SK-N-MC (cell line): ENCODE measurements around the gene PRSS33.

ENCODE experiments used
- DNase-seq: peaks from one replicate; pipeline ENCODE4 v3.0.0-alpha.2; 2011; ENCODE audit warnings: low read depth, low spot score
- H3K27ac ChIP-seq: fragments of 200-600 bp; sonication (generic); 2 replicates; pipeline ENCODE4 v1.5.1; 2016; ENCODE audit warnings: mixed run types
- H3K36me3 ChIP-seq: fragments of 200-600 bp; sonication (generic); 2 replicates; pipeline ENCODE4 v1.6.1; 2017; ENCODE audit warnings: antibody characterized with exemption, low read length, mixed read lengths; ENCODE audit not compliant: insufficient read depth
- H3K4me3 ChIP-seq: fragments of 200-600 bp; sonication (generic); 2 replicates; pipeline ENCODE4 v1.5.1; 2016
- H3K9ac ChIP-seq: fragments of 200-600 bp; sonication (generic); 2 replicates; pipeline ENCODE4 v1.8.0; 2017; ENCODE audit warnings: mixed run types, mixed read lengths; ENCODE audit not compliant: insufficient read length
- H3K9me3 ChIP-seq: fragments of 200-600 bp; sonication (generic); 2 replicates; pipeline ENCODE4 v1.6.1; 2017; ENCODE audit warnings: low read depth, mild to moderate bottlenecking, antibody characterized with exemption, low read length, moderate library complexity, mixed read lengths
- EZH2 ChIP-seq: fragments of 200-600 bp; sonication (generic); IDR thresholded peaks from one replicate; pipeline ENCODE4 v1.6.1; 2017; ENCODE audit warnings: antibody characterized with exemption
- FOXP2 ChIP-seq: optimal IDR thresholded peaks from 2 replicates; pipeline ENCODE3; 2011; ENCODE audit warnings: mild to moderate bottlenecking, moderate library complexity; ENCODE audit not compliant: insufficient read depth; ENCODE audit errors: extremely low read length, control extremely low read depth
- POLR2AphosphoS5 ChIP-seq: IDR thresholded peaks from 2 replicates; pipeline ENCODE4 v1.6.1; 2012; ENCODE audit warnings: mild to moderate bottlenecking, low read depth, low read length, borderline replicate concordance

Gene PRSS33

GRCh38 chr16:2787406-2787805 is at the start of gene PRSS33:
Gene PRSS33 (minus strand): TSS chr16:2787560. CDS start chr16:2786547, 1,013 bp downstream.
- H3K27ac ChIP-seq = no peak within 1 kb of the TSS
- no peaks in the 10 kb centered on the region for H3K9me3 ChIP-seq
- H3K9ac ChIP-seq = no peak within 1 kb of the TSS
- no peak for DNase-seq
- H3K4me3 ChIP-seq = no peak within 1 kb of the TSS
- no peaks in the 10 kb centered on the region for H3K36me3 ChIP-seq
- no peak for TF ChIP-seq POLR2AphosphoS5
- TF ChIP-seq FOXP2 = no peak
- no peak for TF ChIP-seq EZH2

DNA sequence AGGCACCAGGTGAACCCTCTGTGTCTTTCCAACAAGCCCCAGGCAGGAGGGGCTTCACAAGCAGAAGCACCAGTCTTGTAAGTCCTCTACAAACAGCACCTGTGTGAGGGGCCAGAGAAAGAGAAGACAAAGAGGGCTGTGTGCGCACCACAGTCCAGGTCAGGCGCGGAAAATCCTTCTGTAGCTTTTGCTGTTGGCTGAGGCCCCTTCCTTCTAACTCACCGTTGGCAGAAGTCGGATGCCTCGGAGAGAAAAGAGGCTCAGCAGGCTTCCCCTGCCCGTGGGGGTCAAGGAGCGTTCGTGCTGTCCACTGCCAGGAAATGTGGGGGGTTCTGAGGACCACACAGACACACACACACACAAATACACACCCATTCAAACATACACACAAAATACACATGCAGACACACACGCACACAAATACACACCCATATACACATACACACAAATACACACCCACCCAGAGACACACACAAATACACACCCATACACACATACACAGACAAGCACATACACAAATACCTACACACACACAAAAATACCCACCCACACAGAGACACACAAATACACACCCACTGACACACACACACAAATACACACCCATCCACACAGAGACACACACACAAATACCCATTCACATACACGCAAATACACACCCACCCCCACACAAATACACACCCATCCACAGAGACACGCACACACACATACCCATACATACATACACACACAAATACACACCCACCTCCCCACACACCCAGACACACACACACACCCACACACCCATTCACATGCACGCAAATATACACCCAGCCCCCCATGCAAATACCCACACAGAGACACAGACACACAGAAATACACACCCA is 49.5 kb upstream of the PRSS33 start:
- DNase-seq = no peak
- H3K9me3 ChIP-seq = no peaks in the 10 kb centered on the region
- no peaks in the 10 kb centered on the region for H3K36me3 ChIP-seq
- H3K4me3 ChIP-seq = no peak overlapping the region
- no peak overlapping the region for H3K27ac ChIP-seq
- H3K9ac ChIP-seq = no peak overlapping the region
- TF ChIP-seq POLR2AphosphoS5 (no peak), FOXP2 (no peak), EZH2 (no peak)

DNA sequence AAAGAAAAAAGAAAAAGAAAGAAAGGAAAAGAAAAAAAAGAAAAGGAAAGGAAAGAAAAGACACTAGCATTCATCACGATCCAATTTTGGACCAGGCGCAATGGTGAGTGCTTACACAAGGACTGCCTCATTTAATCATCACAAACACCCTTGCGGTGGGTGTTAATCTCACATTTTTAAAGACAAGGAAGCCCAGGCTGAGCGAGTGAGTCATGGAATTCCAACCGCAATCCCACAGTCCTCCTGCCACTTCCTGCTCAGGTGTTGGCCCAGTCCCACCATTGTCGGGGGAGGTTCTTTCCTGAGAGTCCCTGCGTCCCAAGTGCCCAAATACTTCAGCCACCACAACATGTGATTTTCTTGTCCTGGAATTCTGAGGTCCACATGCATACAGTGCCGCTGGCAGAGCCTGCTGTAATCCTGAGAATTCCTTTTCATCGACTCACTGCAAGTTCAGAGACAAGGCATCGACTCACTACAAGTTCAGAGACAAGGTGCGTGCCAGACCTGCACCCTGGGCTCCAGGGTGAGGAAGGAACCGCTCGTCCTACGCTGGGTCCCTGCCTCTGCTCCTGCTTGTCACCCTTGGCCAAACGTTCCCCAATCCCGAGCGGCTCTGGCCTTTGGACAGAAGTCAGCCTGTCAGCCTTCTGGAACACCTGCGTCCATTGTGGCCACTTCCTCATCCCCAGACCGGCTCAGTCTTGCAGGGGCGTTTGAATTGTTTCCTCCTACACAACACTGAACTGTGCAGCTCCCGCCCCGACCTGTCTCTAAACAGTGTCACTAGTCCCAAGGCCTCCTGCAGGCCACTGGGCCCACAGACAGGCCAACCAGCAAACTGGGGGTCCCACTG is 48.5 kb upstream of the PRSS33 start:
- no peaks in the 10 kb centered on the region for H3K9me3 ChIP-seq
- no peak for DNase-seq
- H3K9ac ChIP-seq = no peak overlapping the region
- no peaks in the 10 kb centered on the region for H3K36me3 ChIP-seq
- no peak overlapping the region for H3K27ac ChIP-seq
- TF ChIP-seq EZH2 (no peak), POLR2AphosphoS5 (no peak), FOXP2 (no peak)
- no peak overlapping the region for H3K4me3 ChIP-seq

DNA sequence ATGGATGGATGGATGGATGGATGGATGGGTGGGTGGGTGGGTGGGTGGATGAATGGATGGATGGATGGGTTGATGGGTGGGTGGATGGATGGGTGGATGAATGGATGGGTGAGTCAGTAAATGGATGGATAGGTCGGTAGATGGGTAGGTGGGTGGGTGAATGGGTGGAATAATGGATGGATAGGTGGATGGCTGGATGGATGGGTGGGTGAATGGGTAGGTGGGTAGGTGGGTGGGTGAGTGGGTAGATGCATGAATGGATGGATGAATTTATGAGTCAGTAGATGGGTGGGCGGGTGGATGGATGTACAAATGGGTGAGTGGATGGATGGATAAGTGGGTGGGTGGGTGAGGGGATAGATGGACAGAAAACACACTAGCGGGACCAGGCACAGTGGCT is 47.6 kb upstream of the PRSS33 start:
- H3K36me3 ChIP-seq = no peaks in the 10 kb centered on the region
- no peak for DNase-seq
- no peak for TF ChIP-seq EZH2
- no peak for TF ChIP-seq FOXP2
- no peaks in the 10 kb centered on the region for H3K9me3 ChIP-seq
- H3K27ac ChIP-seq = no peak overlapping the region
- no peak overlapping the region for H3K4me3 ChIP-seq
- H3K9ac ChIP-seq = no peak overlapping the region

DNA sequence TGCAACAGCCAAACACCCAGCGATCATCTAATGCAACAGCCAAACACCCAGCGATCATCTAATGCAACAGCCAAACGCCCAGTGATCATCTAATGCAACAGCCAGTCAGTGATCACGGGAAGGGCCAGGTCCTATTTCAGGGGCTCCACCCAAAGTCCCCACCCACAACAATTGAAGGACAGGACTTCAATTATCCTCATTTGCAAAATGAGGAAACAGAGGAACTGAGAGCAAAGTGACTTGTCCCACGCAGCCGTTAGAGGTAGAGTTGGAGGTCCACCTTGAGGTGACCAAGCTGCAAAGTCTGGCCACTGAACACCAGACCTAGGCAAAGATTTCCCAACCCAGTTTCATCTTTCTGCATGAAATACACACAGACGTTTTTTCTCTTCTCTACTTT is 46.4 kb upstream of the PRSS33 start:
- DNase-seq = no peak
- Histone ChIP-seq H3K9me3 (no peaks in the 10 kb centered on the region), H3K36me3 (no peaks in the 10 kb centered on the region), H3K27ac (no peak overlapping the region), H3K9ac (no peak overlapping the region), H3K4me3 (no peak overlapping the region)
- no peak for TF ChIP-seq FOXP2
- TF ChIP-seq EZH2 = no peak
- no peak for TF ChIP-seq POLR2AphosphoS5

DNA sequence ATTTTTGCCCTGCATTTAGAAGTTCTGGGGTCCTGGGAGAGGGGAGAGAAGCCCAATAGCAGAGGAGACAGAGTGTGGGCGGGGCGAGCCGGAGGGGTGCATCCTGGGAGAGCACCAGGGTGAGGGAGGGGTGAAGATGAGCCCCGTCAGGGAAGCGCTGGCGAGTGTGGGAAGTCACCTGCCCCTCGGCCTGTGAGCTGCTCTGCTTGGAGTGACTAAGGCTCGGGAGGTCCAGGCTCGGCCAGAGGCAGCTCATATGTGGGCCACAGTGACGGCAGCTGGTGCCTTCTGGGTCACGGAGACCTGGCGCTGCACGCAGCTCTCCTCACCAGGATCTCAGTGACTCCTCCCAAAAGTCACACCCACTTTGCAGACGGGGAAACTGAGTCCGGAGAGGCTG is 43.8 kb upstream of the PRSS33 start:
- no peak overlapping the region for H3K27ac ChIP-seq
- TF ChIP-seq FOXP2 = no peak
- TF ChIP-seq EZH2 = no peak
- TF ChIP-seq POLR2AphosphoS5 = no peak
- H3K36me3 ChIP-seq = no peaks in the 10 kb centered on the region
- no peak overlapping the region for H3K9ac ChIP-seq
- DNase-seq = no peak
- H3K9me3 ChIP-seq = no peaks in the 10 kb centered on the region
- H3K4me3 ChIP-seq = no peak overlapping the region

GRCh38 chr16:2830355-2830695 is 43.0 kb upstream of the PRSS33 start:
- no peak for DNase-seq
- Histone ChIP-seq H3K27ac (no peak overlapping the region), H3K9ac (no peak overlapping the region), H3K4me3 (no peak overlapping the region), H3K36me3 (no peaks in the 10 kb centered on the region), H3K9me3 (no peaks in the 10 kb centered on the region)
- TF ChIP-seq EZH2 (no peak), FOXP2 (no peak), POLR2AphosphoS5 (no peak)

DNA sequence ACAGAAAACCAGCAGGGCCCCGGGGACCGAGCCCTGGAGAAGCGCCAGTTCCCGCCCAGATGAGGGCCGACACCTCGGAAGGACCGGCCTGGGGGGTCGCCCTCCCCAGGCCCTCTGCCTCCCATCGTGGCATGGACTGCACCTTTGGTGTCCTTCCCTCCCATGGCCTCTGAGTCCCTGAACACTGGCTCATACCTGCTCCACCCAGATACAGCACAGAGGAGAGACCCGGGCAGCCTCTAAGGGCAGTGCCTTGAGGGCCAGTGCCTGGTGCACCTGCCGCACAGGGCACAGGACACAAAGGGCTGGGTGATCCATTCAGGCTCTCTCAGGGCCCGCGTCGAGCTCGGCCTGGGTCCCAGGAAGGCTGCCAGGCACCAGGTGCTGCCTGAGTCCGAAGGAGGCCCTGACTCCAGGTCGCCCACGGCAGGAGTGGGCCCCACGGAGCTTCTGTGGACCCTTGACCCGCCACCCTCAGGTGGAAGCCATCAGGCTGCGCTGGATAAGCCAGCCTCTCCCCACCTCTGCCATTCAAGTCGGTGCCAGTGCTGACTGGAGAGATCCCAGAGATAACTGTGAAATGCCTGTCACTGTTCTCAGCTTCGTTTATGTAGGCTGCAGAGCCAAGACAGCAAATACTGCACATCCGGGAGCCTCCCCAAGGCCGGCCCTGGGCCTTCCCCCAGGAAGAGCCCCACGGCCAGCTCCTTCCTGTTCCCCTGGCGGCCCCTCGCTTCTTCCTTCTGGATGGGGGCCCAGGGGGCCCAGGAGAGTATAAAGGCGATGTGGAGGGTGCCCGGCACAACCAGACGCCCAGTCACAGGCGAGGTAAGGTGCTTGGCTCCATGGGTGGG is 42.4 kb upstream of the PRSS33 start, which contains the start of gene ZG16B:
TSS of gene ZG16B (plus strand) at position 803 of the 854 bp plus-strand sequence. CDS start 139 bp downstream, outside the sequence.
- TF ChIP-seq FOXP2 = no peak
- TF ChIP-seq EZH2 = no peak
- no peak for TF ChIP-seq POLR2AphosphoS5
- H3K36me3 ChIP-seq = no peaks in the 10 kb centered on the region
- no peaks in the 10 kb centered on the region for H3K9me3 ChIP-seq
- H3K9ac ChIP-seq = no peak within 1 kb of the TSS
- no peak for DNase-seq
- no peak within 1 kb of the TSS for H3K4me3 ChIP-seq
- H3K27ac ChIP-seq = no peak within 1 kb of the TSS
